GM18517 (cell line): ENCODE measurements around the gene PLD4.

Experiments
- ATAC-seq: cut with Tn5 transposase; IDR thresholded peaks from one replicate; pipeline ENCODE4 v1.9.1; 2021; ENCODE audit warnings: mild to moderate bottlenecking, moderate library complexity; ENCODE audit not compliant: unreplicated experiment

Gene PLD4

GRCh38 chr14:104953896-104954656 lies 29.4 kb downstream of the PLD4 start:
- no peak for ATAC-seq

GRCh38 chr14:104954746-104955395 lies 30.2 kb downstream of the PLD4 start:
- ATAC-seq = no peak

- ATAC-seq = no peak
These were observed 30.7 kb downstream of the PLD4 start for GRCh38 chr14:104955396-104955770.

GRCh38 chr14:104956290-104956890 lies 31.7 kb downstream of the PLD4 start:
- no peak for ATAC-seq

GRCh38 chr14:104957146-104958113 lies 32.8 kb downstream of the PLD4 start:
- no peak for ATAC-seq

GRCh38 chr14:104964546-104964945 lies 39.9 kb downstream of the PLD4 start:
- no peak for ATAC-seq

- ATAC-seq = no peak
These were observed 41.0 kb downstream of the PLD4 start for GRCh38 chr14:104965561-104966231.

GRCh38 chr14:104966261-104966865 lies 41.7 kb downstream of the PLD4 start:
- no peak for ATAC-seq

GRCh38 chr14:104966981-104967385 lies 42.3 kb downstream of the PLD4 start:
- ATAC-seq = no peak

- no peak for ATAC-seq
These were observed 42.9 kb downstream of the PLD4 start for GRCh38 chr14:104967386-104968152.

- no peak for ATAC-seq
These were observed 43.5 kb downstream of the PLD4 start for GRCh38 chr14:104968153-104968527.

- no peak for ATAC-seq
These were observed 44.1 kb downstream of the PLD4 start for GRCh38 chr14:104968541-104969401.

GRCh38 chr14:104969741-104970230 lies 45.1 kb downstream of the PLD4 start:
- ATAC-seq = no peak

GRCh38 chr14:104970231-104971068 lies 45.8 kb downstream of the PLD4 start:
- ATAC-seq = no peak

GRCh38 chr14:104971447-104972240 lies 47.0 kb downstream of the PLD4 start:
- ATAC-seq = no peak

GRCh38 chr14:104972301-104973134 lies 47.8 kb downstream of the PLD4 start:
- ATAC-seq = no peak
